ENCODE measurements around the gene CDC42SE2. TPM values are rescaled to one million over a fixed set of nuclear protein-coding genes. Genes with fewer than 3 reads are reported as not detected.

The CDC42SE2 gene
- total RNA-seq, 4 donors from 2014 or later, result 10.4 to 28.4 (median 22.1) TPM

- Histone ChIP-seq H3K27ac (peak overlapping the region in 3 of 4 donors; percentile 18 to 69 (median 42)), H3K27me3 (no peaks in the 10 kb centered on the region), H3K9me3 (no peaks in the 10 kb centered on the region), H3K36me3 (no peaks in the 10 kb centered on the region), H3K4me3 (no peak overlapping the region), H3K4me1 (peaks cover 0 to 29% (median 16%) of the 10 kb centered on the region in 3 donors)
- DNase-seq, result no peak
- intact Hi-C loops (cut with DNase I), result loop anchor here (10.0 kb wide), 1 partner anchor 94 kb away; the partner anchor contains the start of gene HINT1
- TF ChIP-seq POLR2A (IDR thresholded peaks at IDR 0.05), result no peak
- TF ChIP-seq CTCF (IDR thresholded peaks at IDR 0.05), result no peak
- WGBS, 2 donors, result 44 to 49% methylated on average over 2 of the region's 2 CpGs
Observed at GRCh38 chr5:131258733-131259132, 5.1 kb upstream of the CDC42SE2 start.

GRCh38 chr5:131259326-131259725 lies 4.5 kb upstream of the CDC42SE2 start:
- Histone ChIP-seq H3K36me3 (no peaks in the 10 kb centered on the region), H3K9me3 (no peaks in the 10 kb centered on the region), H3K27me3 (no peaks in the 10 kb centered on the region), H3K4me1 (peaks cover 0 to 29% (median 16%) of the 10 kb centered on the region in 3 donors), H3K4me3 (no peak overlapping the region), H3K27ac (peak overlapping the region in 1 of 4 donors; percentile 69)
- DNase-seq, result no peak
- intact Hi-C loops (cut with DNase I), result loop anchor here (10.0 kb wide), 1 partner anchor 95 kb away; the partner anchor contains the start of gene HINT1
- TF ChIP-seq POLR2A (IDR thresholded peaks at IDR 0.05), result no peak
- TF ChIP-seq CTCF (IDR thresholded peaks at IDR 0.05), result no peak

GRCh38 chr5:131260895-131261294 lies 3.0 kb upstream of the CDC42SE2 start:
- intact Hi-C loops (cut with DNase I), result no loop called here
- Histone ChIP-seq H3K27ac (peak overlapping the region in 1 of 4 donors; percentile 34), H3K27me3 (no peaks in the 10 kb centered on the region), H3K36me3 (no peaks in the 10 kb centered on the region), H3K4me3 (no peak overlapping the region), H3K4me1 (peaks cover 0 to 43% (median 16%) of the 10 kb centered on the region in 3 donors), H3K9me3 (no peaks in the 10 kb centered on the region)
- TF ChIP-seq CTCF (IDR thresholded peaks at IDR 0.05) (no peak), POLR2A (IDR thresholded peaks at IDR 0.05) (no peak)
- 33 to 38% methylated on average over 1 of the region's 1 CpG for WGBS, 2 donors
- DNase-seq, result no peak

GRCh38 chr5:131261483-131261882 lies 2.4 kb upstream of the CDC42SE2 start:
- 87 to 92% methylated on average over 6 of the region's 6 CpGs for WGBS, 2 donors
- no peak for DNase-seq
- Histone ChIP-seq H3K27me3 (no peaks in the 10 kb centered on the region), H3K4me3 (no peak overlapping the region), H3K27ac (peak overlapping the region in 2 of 4 donors; percentile 10 to 41), H3K4me1 (peaks cover 0 to 49% (median 19%) of the 10 kb centered on the region in 3 donors), H3K36me3 (no peaks in the 10 kb centered on the region), H3K9me3 (no peaks in the 10 kb centered on the region)
- intact Hi-C loops (cut with DNase I), result no loop called here
- TF ChIP-seq CTCF (IDR thresholded peaks at IDR 0.05) (no peak), POLR2A (IDR thresholded peaks at IDR 0.05) (no peak)

GRCh38 chr5:131262953-131263541 lies 806 bp upstream of the CDC42SE2 start:
- H3K9me3 ChIP-seq, result no peaks in the 10 kb centered on the region
- WGBS, 2 donors, result 15 to 17% methylated on average over 10 of the region's 10 CpGs
- peak overlapping the region; percentile 88 to 98 (median 90) for H3K4me3 ChIP-seq
- peak overlapping the region; percentile 92 to 96 (median 94) for H3K27ac ChIP-seq
- intact Hi-C loops (cut with DNase I), result no loop called here
- H3K27me3 ChIP-seq, result no peaks in the 10 kb centered on the region
- no peak for DNase-seq
- no peaks in the 10 kb centered on the region for H3K36me3 ChIP-seq
- H3K4me1 ChIP-seq, result peaks cover 0 to 61% (median 20%) of the 10 kb centered on the region in 3 donors
- TF ChIP-seq CTCF (IDR thresholded peaks at IDR 0.05) (no peak), POLR2A (IDR thresholded peaks at IDR 0.05) (no peak)

Data from esophagus squamous epithelium (tissue), 5 donors.